Inflammatory macrophage treated with lipopolysaccharide for 1 hour (primary cell): ENCODE measurements around the gene ANKRD11.
"Not testable (repeated sequence)": the region's sequence is repeated elsewhere in the genome, so short reads cannot be mapped to it uniquely, and the experiment has no call there.

Experiments
- DNase-seq, 2 donors: peaks; one replicate each; pipeline ENCODE4 v3.0.0-alpha.2; 2020 to 2022

Gene ANKRD11

DNA sequence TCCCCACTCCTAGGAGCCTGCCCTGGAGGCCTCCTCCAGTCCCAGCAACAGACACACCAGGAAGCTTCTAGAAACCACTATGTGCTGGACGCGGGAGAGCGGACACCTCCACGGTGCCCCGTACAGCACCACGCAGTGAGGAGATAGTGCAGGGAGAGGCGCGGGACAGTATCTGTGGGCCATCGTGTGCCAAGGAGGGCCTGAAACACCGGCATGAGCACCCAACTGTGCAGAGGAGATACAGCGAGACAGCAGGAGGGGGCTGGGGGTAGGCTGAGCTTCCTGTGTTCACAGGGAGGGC is 215.1 kb downstream of the ANKRD11 start:
- no peak for DNase-seq

DNA sequence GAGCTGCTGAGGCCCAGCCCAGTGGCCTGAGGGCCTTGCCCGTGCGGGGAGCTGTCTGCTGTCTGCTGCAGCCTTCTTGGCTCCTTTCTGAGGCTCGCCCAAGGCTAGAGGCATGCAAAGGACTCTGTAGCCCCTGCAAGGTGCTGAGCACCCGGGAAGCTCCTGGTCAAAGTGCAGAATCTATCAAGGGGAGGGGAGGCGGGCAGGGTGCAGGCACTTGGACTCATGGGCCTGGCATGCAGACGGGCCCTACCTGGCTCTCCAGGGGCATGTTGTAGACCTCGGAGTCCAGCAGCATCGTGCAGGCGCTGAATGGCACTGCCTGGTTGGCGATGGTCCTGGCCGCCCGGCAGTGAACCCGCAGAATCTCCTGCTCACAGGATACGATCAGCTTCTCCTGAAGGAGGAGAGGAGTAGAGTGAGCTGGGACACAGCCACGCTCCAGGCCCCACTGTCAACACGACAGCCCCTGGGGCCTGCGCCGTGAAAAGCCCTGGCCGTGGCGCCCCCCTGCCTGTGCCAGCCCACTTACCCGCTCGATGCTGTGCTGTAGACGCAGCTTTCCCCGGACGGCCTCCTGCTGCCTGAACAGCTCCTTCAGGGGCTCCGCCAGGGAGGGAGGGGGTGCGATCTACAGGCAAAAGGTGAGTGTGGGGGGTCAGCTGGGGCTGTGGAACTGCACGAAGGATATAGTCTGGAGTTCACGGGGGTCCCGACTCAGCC is 215.6 kb downstream of the ANKRD11 start:
- DNase-seq = no peak

DNA sequence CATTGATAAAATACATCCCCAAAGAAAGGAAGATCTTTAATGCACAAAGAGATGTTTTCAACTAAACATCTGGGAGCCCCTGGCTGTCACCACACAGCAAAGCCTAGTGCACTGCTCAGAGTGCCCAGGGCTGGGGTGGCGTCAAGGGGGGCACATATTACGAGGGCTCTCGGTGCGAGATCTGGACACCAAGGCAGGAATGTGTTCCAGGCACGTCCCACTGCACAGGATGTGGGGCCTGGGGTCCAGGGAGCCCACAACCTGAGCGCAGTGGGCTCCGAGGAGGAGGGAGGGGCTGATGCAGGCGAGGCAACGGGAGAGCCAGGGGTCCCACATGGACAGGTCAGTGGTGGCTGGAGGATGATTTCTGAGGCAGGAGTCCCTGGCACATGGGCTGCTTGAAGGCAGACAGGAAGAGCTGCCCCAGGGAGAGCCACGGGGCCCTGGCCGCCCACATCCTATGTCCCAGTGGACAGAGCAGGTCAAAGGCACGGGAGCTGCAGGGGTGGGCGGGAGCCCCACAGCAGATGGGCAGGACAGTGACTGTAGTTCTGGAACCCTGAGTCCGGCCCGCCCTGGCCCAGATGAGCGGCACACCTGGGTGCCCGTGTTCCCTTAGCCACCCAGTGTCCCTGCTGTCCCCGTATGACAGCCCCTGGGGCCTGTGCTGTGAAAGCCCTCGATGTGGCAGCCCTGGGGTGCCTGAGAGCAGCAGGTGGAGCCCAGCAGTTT is 216.5 kb downstream of the ANKRD11 start:
- no peak for DNase-seq

- DNase-seq = no peak
These were observed 217.7 kb downstream of the ANKRD11 start for GRCh38 chr16:89272631-89273030.

DNA sequence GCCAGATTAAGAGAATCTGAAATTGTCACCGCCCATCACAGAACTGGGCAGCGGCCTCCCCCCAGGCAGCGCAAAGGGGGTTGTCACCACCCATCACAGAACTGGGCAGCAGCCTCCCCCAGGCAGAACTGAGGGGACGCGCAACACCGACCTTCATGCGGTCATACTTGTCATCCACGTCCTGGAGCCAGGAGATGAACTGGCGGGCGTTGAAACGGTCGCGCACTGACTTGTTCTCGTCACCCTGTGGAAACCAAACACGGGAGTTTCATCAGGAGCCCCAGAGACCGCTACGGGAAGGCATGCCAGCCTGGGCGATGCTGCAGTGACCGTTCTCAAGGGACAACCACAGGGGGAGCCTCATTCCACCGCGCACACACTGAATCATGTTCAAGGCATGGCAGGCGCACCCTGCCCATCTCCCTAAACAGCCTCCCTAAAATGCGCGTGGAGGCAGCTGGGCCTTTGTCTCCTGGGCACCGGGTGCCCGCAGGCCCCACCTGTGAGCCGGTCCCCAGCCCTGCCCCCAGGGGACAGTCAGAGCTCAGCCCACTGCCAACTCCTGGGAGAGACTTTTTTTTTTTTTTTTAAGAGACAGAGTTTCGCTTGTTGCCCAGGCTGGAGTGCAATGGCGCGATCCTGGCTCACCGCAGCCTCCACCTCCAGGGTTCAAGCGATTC is 219.6 kb downstream of the ANKRD11 start:
- no peak for DNase-seq

DNA sequence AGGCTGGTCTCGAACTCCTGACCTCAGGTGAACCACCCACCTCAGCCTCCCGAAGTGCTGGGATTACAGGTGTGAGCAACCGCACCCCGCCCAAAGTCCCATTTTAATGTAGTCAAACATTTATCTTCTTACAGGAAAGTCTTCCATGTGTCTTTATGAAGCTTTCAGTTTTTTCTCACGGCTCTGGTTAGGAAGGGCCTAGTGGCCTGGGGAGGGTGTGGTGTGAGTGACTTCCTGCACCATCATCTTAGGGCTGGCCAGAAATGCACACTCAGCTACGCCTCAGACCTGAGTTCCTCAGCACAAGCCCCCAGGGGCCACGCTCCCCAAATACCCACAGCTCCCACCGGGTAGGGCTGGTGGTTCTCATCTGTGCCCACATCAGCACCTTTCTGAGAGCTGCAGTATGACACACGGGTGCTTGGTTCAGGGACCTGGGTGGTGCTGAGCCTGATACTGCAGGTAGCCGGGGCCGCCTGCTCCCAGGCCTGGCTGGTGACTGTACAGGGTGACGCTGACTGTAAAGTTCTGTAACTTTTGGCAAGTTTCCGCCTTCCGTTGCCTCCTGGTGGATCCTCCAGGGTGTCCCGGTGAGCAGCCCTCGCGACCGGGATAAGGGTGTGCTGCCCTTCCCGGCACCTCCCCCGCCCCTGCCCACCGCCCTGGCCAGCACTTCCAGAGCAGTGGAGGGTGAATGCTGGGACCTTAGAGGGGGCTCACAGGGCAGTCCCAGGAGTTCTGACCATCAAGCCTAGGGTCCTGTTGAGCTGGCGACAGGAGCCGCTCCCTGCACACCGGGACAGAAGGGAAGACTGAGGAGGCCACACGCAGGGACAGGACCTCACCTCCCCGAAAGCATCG is 220.3 kb downstream of the ANKRD11 start:
- DNase-seq = no peak

GRCh38 chr16:89268987-89269735 is 221.2 kb downstream of the ANKRD11 start:
- no peak for DNase-seq

DNA sequence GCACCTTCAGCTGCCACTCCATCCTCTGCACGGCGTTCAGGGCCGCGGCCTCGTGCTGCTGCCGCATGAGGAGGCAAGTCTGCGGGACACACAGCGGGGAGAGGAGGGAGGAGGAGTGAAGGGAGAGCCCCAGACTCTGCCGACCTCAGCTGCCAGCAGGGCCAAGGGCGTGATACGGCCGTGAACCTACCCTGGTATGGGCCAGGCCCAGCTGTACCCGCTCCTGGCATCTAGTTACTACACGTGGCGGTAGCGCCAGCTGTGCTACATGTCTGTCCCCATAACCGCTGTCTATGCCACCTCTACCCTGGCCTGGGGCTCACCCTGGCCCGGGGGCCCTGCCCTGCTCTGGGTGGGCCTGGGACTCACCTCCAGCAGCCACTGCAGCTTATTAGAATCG is 221.8 kb downstream of the ANKRD11 start:
- DNase-seq = no peak

DNA sequence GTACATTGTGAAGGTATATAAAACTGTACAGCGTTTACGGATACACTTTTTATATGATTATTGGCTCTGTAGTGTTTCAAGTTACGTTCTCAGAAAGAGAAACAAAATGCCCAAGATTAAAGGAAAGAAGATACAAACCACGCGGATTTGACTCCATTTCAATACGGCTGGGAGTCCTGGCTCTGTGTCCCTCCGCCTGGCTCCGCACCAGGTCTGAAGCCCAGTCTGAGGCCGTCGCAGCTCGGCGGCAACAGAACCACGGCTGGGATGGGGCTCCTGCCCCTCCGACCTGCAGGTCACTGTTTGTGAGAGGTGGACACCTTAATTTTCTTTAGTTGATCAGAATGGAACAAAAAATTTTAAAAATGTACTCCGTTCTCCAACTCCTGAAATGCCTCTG is 222.6 kb downstream of the ANKRD11 start:
- DNase-seq = not testable (repeated sequence)

DNA sequence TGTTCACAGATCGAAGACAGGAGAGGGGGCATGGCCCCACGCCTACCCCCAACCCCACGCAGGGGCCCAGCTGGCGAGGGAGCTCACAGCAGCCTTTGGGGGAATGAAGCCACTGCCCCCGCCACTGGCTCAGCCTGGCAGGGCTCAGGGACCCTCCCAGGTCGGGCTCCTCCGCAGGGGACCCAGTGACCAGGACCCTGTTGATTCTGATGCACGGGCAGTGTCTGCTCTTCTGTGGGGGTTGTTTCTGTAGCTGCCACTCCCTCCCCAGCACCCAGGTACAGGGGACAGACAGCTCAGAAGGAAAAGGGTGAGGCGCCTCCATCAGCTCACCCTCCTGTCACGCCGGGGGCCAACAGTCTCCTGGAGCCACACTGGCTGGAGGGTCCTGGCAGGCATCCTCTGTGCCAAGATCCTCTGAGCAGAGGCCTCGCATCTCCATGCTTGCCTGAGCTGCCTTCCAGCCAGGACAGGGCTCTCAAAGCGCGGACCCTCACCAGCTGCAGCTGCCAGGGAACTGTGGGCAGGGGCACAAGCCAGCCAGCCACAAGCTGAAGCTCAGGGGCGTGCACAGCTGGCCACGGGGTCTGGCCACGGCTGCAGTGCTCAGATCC is 223.7 kb downstream of the ANKRD11 start:
- no peak for DNase-seq

- no peak for DNase-seq
These were observed 224.7 kb downstream of the ANKRD11 start for GRCh38 chr16:89265647-89266046.

DNA sequence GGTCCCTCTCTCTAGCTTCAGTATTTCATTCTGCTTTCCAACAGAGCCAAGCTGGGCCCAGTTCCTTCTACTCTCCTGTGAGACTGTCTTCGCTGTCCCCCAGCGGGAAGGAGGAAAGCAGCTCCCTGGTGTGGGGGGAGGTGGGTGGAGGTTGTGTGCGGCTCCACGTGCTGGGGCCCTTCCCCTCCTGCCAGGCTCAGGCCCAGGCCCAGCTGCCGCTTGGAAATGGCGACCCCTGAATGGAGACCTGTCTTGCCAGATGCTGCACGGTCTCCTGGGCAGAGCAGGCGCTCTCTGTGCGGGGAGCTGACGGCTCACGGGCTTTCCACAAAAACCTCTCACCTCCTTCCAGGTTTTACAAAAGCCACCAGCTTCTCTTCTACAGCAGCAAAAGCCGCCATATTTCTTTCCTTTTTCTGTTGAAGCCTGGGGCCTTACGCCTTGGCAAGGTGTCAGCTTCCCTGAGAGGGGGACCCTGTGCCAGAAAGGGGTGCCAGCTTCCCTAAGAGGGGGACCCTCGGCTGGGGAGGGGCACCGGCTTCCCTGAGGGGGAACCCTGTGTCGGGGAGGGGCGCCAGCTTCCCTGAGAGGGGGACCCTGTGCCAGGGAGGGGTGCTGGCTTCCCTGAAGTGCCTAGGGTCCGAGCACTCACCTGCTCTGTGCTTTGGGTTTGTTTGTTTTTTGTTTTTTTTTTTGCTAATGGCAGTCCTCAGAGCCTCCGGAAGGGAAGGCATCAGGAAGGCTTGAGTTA is 225.4 kb downstream of the ANKRD11 start:
- no peak for DNase-seq

DNA sequence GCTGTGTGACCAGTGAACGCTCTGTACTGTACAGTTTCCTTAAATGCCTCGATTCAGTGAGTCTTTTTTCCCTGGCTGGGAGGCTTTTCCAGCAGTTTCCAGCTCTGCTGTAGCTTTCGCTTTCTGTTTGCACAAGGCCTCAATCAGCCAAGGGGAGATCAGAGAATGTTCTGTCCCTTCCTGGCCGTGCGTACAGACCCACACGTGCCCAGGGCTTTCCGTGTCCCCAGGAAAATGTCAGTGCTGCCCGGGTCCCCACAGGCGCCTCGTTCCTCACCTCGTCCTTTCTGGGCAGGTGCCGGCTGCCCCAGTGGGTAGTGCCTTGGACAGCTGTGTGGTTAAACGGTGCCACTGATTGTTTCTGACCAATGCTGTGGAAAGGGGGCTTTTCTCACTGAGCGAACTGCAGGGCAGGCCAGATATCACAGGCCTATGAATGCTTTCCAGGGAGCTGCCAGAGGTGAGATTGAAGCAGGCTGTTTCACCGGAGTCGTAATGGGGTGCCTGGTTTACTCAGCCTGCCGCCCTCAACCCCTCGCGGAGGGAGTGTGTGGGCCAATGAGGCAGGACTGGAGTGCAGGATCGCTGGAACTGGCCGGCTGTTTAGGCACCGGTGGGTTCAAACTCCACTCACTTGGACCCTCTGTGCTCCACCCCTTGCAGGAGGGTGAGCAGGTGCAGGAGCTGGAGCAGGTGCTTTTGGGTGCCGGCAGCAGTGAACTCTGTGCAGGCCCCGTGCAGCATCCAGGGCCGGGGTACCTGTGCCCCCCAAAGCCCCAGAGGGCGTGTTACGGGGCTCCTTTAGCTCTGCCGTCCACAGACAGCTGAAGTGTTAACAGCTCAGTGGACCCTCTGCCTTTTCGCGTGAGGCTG is 228.4 kb downstream of the ANKRD11 start:
- DNase-seq = no peak

GRCh38 chr16:89259901-89260300 is 230.5 kb downstream of the ANKRD11 start:
- DNase-seq = not testable (repeated sequence)

- DNase-seq = no peak
These were observed 232.4 kb downstream of the ANKRD11 start for GRCh38 chr16:89257757-89258465.

GRCh38 chr16:89257281-89257731 is 233.1 kb downstream of the ANKRD11 start:
- DNase-seq = no peak

DNA sequence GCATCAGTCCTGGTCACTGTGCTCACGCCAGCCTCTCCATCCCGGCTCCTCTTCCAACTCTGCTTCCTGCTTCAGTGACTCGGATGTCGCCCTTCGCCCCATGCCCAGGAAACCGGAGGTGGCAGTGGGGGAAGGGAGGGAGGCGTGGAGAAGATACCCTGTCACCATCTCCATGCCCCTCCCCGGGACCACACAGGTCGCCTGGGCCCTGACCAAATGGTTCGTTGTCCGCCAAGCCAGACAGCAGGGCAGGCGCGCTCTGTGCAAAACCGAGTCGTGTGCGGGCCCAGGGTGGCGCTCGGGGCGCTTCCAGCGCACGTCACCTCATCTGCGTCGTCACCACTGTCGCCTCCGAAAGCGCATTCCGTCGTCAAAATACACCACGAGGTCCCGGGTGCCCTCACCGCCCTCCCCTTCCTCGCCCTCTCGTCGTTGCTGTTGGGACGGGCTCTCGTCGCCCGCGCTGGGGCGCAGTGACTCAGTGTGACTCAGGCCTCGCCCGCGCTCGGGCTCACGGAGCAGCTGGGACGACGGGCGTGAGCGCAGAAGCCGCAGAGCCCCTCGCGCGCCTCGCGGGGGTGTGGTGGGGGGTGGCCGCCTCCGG is 233.6 kb downstream of the ANKRD11 start:
- peak; percentile 79 to 83 for DNase-seq

DNA sequence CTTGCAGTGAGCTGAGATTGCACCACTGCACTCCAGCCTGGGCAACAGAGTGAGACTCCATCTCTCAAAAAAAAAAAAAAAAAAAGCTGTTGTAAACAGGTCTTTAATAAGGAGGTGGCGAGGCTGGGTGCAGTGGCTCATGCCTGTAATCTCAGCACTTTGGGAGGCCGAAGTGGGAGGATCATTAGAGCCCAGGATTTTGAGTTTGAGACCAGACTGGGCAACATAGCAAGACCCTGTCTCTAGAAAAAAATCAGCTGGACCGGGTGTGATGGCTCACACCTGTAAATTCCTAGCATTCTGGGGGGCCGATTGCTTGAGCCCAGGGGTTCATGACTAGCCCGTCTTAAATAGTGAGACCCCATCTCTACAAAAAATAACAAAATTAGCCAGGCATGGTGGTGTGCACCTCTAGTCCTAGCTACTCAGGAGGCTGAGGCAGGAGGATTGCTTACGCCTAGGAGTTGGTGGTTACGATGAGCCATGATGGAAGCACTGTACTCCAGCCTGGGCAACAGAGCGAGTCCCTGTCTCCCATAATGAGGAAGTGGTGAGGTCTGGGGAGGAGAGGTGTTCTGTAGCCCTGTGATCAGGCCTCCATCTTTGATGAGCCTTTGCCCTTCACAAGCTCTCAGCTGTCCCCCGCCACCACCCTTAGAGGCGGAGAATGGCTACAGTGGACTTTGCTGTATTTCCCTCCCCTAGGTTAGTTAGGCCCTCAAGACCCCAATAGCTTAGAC is 236.6 kb downstream of the ANKRD11 start:
- DNase-seq = no peak
